ENCODE data around the gene SPEM1. TPM values are rescaled to one million over a fixed set of nuclear protein-coding genes. Genes with fewer than 3 reads are reported as not detected.

Gene SPEM1
- total RNA-seq, 4 donors from 2014 or later = not detected

- no peak overlapping the region for H3K4me3 ChIP-seq (ENCODE audit: low read depth, poor library complexity, severe bottlenecking)
- 89 to 96% methylated on average over 7 to 8 of the region's 8 CpGs for WGBS, 2 donors
- intact Hi-C loops (cut with DNase I; ENCODE audit: low total_unique reads) = no loop called here
- TF ChIP-seq CTCF (IDR thresholded peaks at IDR 0.05) (no peak), POLR2A (IDR thresholded peaks at IDR 0.05) (no peak)
- no peak for DNase-seq (ENCODE audit: low spot score in 2 of 2)
These were observed 8.7 kb upstream of the SPEM1 start for GRCh38 chr17:7411427-7411750.

GRCh38 chr17:7413346-7413985, 6.7 kb upstream of the SPEM1 start:
- H3K4me3 ChIP-seq (ENCODE audit: low read depth, poor library complexity, severe bottlenecking) = no peak overlapping the region
- TF ChIP-seq POLR2A (IDR thresholded peaks at IDR 0.05) (no peak), CTCF (IDR thresholded peaks at IDR 0.05) (no peak)
- no peak for DNase-seq (ENCODE audit: low spot score in 2 of 2)
- intact Hi-C loops (cut with DNase I; ENCODE audit: low total_unique reads) = no loop called here
- WGBS, 2 donors = 61 to 62% methylated on average over 6 of the region's 6 CpGs

GRCh38 chr17:7414837-7415236, 5.3 kb upstream of the SPEM1 start:
- WGBS, 2 donors = 84 to 88% methylated on average over 14 of the region's 14 CpGs
- intact Hi-C loops (cut with DNase I; ENCODE audit: low total_unique reads) = no loop called here
- TF ChIP-seq POLR2A (IDR thresholded peaks at IDR 0.05) (no peak), CTCF (IDR thresholded peaks at IDR 0.05) (no peak)
- no peak for DNase-seq (ENCODE audit: low spot score in 2 of 2)
- H3K4me3 ChIP-seq (ENCODE audit: low read depth, poor library complexity, severe bottlenecking) = no peak overlapping the region

GRCh38 chr17:7415784-7416183, 4.3 kb upstream of the SPEM1 start:
- 83 to 84% methylated on average over 23 of the region's 23 CpGs for WGBS, 2 donors
- H3K4me3 ChIP-seq (ENCODE audit: low read depth, poor library complexity, severe bottlenecking) = no peak overlapping the region
- DNase-seq (ENCODE audit: low spot score in 2 of 2) = no peak
- intact Hi-C loops (cut with DNase I; ENCODE audit: low total_unique reads) = no loop called here
- no peak for TF ChIP-seq POLR2A (IDR thresholded peaks at IDR 0.05)
- no peak for TF ChIP-seq CTCF (IDR thresholded peaks at IDR 0.05)

GRCh38 chr17:7416323-7416722, 3.8 kb upstream of the SPEM1 start:
- 76 to 81% methylated on average over 6 of the region's 6 CpGs for WGBS, 2 donors
- intact Hi-C loops (cut with DNase I; ENCODE audit: low total_unique reads) = no loop called here
- no peak for TF ChIP-seq POLR2A (IDR thresholded peaks at IDR 0.05)
- no peak for TF ChIP-seq CTCF (IDR thresholded peaks at IDR 0.05)
- no peak for DNase-seq (ENCODE audit: low spot score in 2 of 2)
- no peak overlapping the region for H3K4me3 ChIP-seq (ENCODE audit: low read depth, poor library complexity, severe bottlenecking)

GRCh38 chr17:7417056-7417655, 3.0 kb upstream of the SPEM1 start:
- WGBS, 2 donors = 93 to 95% methylated on average over 46 to 54 of the region's 54 CpGs
- TF ChIP-seq CTCF (IDR thresholded peaks at IDR 0.05) (no peak), POLR2A (IDR thresholded peaks at IDR 0.05) (no peak)
- intact Hi-C loops (cut with DNase I; ENCODE audit: low total_unique reads) = no loop called here
- no peak overlapping the region for H3K4me3 ChIP-seq (ENCODE audit: low read depth, poor library complexity, severe bottlenecking)
- no peak for DNase-seq (ENCODE audit: low spot score in 2 of 2)
